HCT116 (cell line): ENCODE data around the gene OPHN1. TPM values are rescaled to one million over a fixed set of nuclear protein-coding genes. Genes with fewer than 3 reads are reported as not detected.

Source experiments
- ATAC-seq: fragments of 200-7000 bp; cut with Tn5 transposase; 2 replicates; pipeline ENCODE4 v1.9.1; 2020; ENCODE audit warnings: mild to moderate bottlenecking, moderate library complexity
- BruUV-seq: library from RNA; stranded (reverse); fragments of 400-500 nt; replicated peaks from 2 replicates; lab custom pipeline; 2021; lab: Mats Ljungman, UMichigan
- CTCF ChIA-PET: fragments of 300-600 bp; sonication (Branson Sonifier 250); formaldehyde crosslinking; loops from one replicate; lab custom pipeline; 2021; ENCODE audit warnings: antibody characterized with exemption; lab: Charles Lee
- POLR2A ChIA-PET: fragments of 300-600, 350-600 bp; sonication (Branson Sonifier 250); formaldehyde crosslinking; loops from one replicate; lab custom pipeline; 2021; ENCODE audit warnings: antibody characterized with exemption; lab: Charles Lee
- RAD21 ChIA-PET, 2 experiments: fragments of 300-600 bp; sonication (Branson Sonifier 250); formaldehyde crosslinking; loops; one replicate each; lab custom pipeline; 2023; ENCODE audit warnings: low total read pairs in 2 of 2; ENCODE audit not compliant: uncharacterized antibody in 2 of 2, unreplicated experiment in 2 of 2, low non-redundant PET in 1 of 2; lab: Charles Lee
- DNase-seq: peaks from one replicate; pipeline ENCODE4 v3.0.0-alpha.2; 2010; ENCODE audit warnings: low read depth, low spot score
- H2AFZ ChIP-seq: fragments of 200-600 bp; shearing (Covaris generic), sonication (generic); 2 replicates; pipeline ENCODE4 v1.6.1; 2017; ENCODE audit warnings: low read depth, mixed run types, mixed read lengths, antibody characterized with exemption, low read length; ENCODE audit not compliant: poor library complexity, severe bottlenecking
- H3K27ac ChIP-seq: 2 replicates; pipeline ENCODE4 v1.5.1; 2012; ENCODE audit warnings: low read depth, low read length
- H3K27me3 ChIP-seq: fragments of 200-600 bp; sonication (generic); 2 replicates; pipeline ENCODE4 v1.6.1; 2016; ENCODE audit warnings: mixed run types, low read length, mixed read lengths; ENCODE audit not compliant: insufficient read depth
- H3K36me3 ChIP-seq, 2 experiments: fragments of 200-500 bp in 1 of 2; fragments of 200-600 bp in 1 of 2; sonication (Bioruptor generic) in 1 of 2; sonication (generic) in 1 of 2; 2 replicates each; pipeline versions ENCODE4 v1.5.1 to v1.6.1; 2014 to 2016; ENCODE audit warnings: low read length in 2 of 2, inconsistent platforms in 1 of 2, mixed read lengths in 1 of 2, mixed run types in 1 of 2; ENCODE audit not compliant: insufficient read depth in 2 of 2, control insufficient read depth in 1 of 2
- H3K4me1 ChIP-seq, 2 experiments: fragments of 200-600 bp in 1 of 2; sonication (generic) in 1 of 2; 2 replicates each; pipeline versions ENCODE4 v1.5.1 to v1.6.1; 2012 to 2017; ENCODE audit warnings: low read length in 2 of 2, inconsistent platforms in 1 of 2, mild to moderate bottlenecking in 1 of 2, mixed read lengths in 1 of 2, mixed run types in 1 of 2, moderate library complexity in 1 of 2; ENCODE audit not compliant: insufficient read depth in 2 of 2, control insufficient read depth in 1 of 2
- H3K4me2 ChIP-seq: fragments of 200-600 bp; sonication (generic); 2 replicates; pipeline ENCODE4 v1.6.1; 2017; ENCODE audit warnings: mixed run types, low read length, mixed read lengths
- H3K4me3 ChIP-seq, 2 experiments: fragments of 200-600 bp in 1 of 2; sonication (generic) in 1 of 2; replicated peaks in 1 of 2; 2 replicates each; pipeline ENCODE4 v1.5.1; 2011 to 2016; ENCODE audit warnings: low read length in 2 of 2, control low read depth in 1 of 2, low read depth in 1 of 2, mild to moderate bottlenecking in 1 of 2, mixed read lengths in 1 of 2, mixed run types in 1 of 2
- H3K79me2 ChIP-seq: fragments of 200-600 bp; sonication (generic); 2 replicates; pipeline ENCODE4 v1.6.1; 2017; ENCODE audit warnings: mild to moderate bottlenecking, mixed run types, low read length, moderate library complexity, mixed read lengths; ENCODE audit not compliant: insufficient read depth
- H3K9ac ChIP-seq: fragments of 200-600 bp; sonication (generic); 2 replicates; pipeline ENCODE4 v1.6.1; 2016; ENCODE audit warnings: low read length, mixed read lengths
- H3K9me2 ChIP-seq: fragments of 200-600 bp; sonication (generic), shearing (Covaris generic); 2 replicates; pipeline ENCODE4 v1.6.1; 2017; ENCODE audit warnings: mixed run types, mild to moderate bottlenecking, moderate library complexity; ENCODE audit not compliant: insufficient read depth
- H3K9me3 ChIP-seq, 2 experiments: fragments of 200-500 bp in 1 of 2; fragments of 200-600 bp in 1 of 2; sonication (Bioruptor generic) in 1 of 2; sonication (generic) in 1 of 2; 2 replicates each; pipeline ENCODE4 v1.6.1; 2014 to 2017; ENCODE audit warnings: low read length in 2 of 2, mixed read lengths in 2 of 2, inconsistent platforms in 1 of 2, low read depth in 1 of 2, mild to moderate bottlenecking in 1 of 2, mixed run types in 1 of 2, moderate library complexity in 1 of 2; ENCODE audit not compliant: control insufficient read depth in 1 of 2, insufficient read depth in 1 of 2
- H4K20me1 ChIP-seq: fragments of 200-600 bp; sonication (generic), shearing (Covaris generic); 2 replicates; pipeline ENCODE4 v1.6.1; 2017; ENCODE audit warnings: mixed run types, mild to moderate bottlenecking, moderate library complexity; ENCODE audit not compliant: insufficient read depth
- CTCF ChIP-seq, 3 experiments: fragments of 200-600 bp in 1 of 3; sonication (generic) in 1 of 3; IDR thresholded peaks in 2 of 3; conservative IDR thresholded peaks in 1 of 3; 2 replicates each; pipeline ENCODE4 v1.5.1; 2012 to 2017; ENCODE audit warnings: low read depth in 2 of 3, low read length in 2 of 3, antibody characterized with exemption in 1 of 3, borderline replicate concordance in 1 of 3, control low read depth in 1 of 3, mild to moderate bottlenecking in 1 of 3, mixed read lengths in 1 of 3, mixed run types in 1 of 3, moderate library complexity in 1 of 3; ENCODE audit not compliant: insufficient read depth in 1 of 3
- EGR1 ChIP-seq: IDR thresholded peaks from 2 replicates; pipeline ENCODE4 v1.6.1; 2012; ENCODE audit warnings: low read depth
- EZH2 ChIP-seq: fragments of 200-600 bp; sonication (generic); IDR thresholded peaks from 2 replicates; pipeline ENCODE4 v1.6.1; 2017; ENCODE audit warnings: antibody characterized with exemption, mixed run types
- FOSL1 ChIP-seq: IDR thresholded peaks from 2 replicates; pipeline ENCODE4 v1.6.1; 2012; ENCODE audit warnings: low read depth
- MAX ChIP-seq: IDR thresholded peaks from 2 replicates; pipeline ENCODE4 v1.6.1; 2012
- POLR2A ChIP-seq: IDR thresholded peaks from 2 replicates; pipeline ENCODE4 v1.7.0; 2011; ENCODE audit warnings: borderline replicate concordance; ENCODE audit not compliant: insufficient read depth, insufficient read length; ENCODE audit errors: extremely low read depth
- RAD21 ChIP-seq: IDR thresholded peaks from 2 replicates; pipeline ENCODE4 v1.6.1; 2012; ENCODE audit warnings: low read depth, mild to moderate bottlenecking
- SIN3A ChIP-seq: IDR thresholded peaks from 2 replicates; pipeline ENCODE4 v1.6.1; 2012; ENCODE audit warnings: low read depth
- SP1 ChIP-seq: IDR thresholded peaks from 2 replicates; pipeline ENCODE4 v1.6.1; 2012; ENCODE audit warnings: low read depth
- SRF ChIP-seq: IDR thresholded peaks from 2 replicates; pipeline ENCODE4 v1.6.1; 2012; ENCODE audit warnings: low read depth
- TCF7L2 ChIP-seq: IDR thresholded peaks from 2 replicates; pipeline ENCODE4 v1.7.0; 2011; ENCODE audit warnings: borderline replicate concordance, inconsistent platforms; ENCODE audit not compliant: insufficient read depth, insufficient read length; ENCODE audit errors: extremely low read depth
- YY1 ChIP-seq: IDR thresholded peaks from 2 replicates; pipeline ENCODE4 v1.6.1; 2011; ENCODE audit warnings: low read length, low read depth, moderate library complexity, mild to moderate bottlenecking; ENCODE audit not compliant: insufficient replicate concordance; ENCODE audit errors: extremely low read depth
- ZFX ChIP-seq: fragments of 450-650 bp; IDR thresholded peaks from 2 replicates; pipeline ENCODE4 v1.6.1; 2017
- ZNF274 ChIP-seq: fragments of 200-500 bp; sonication (Bioruptor generic); IDR thresholded peaks from 2 replicates; pipeline ENCODE4 v1.6.1; 2014; ENCODE audit warnings: mild to moderate bottlenecking, low read depth, low read length, inconsistent platforms
- intact Hi-C: fragments of 100-400 bp; cut with micrococcal nuclease; formaldehyde crosslinking; loops from 2 replicates; pipeline ENCODE4 v1.10.0; 2022
- total RNA-seq: library from RNA; stranded (reverse); gene quantifications from one replicate; pipeline ENCODE4 v1.2.1, GENCODE V29; 2021; ENCODE audit not compliant: unreplicated experiment
- TF ChIP-seq, protein P1 (sequence below): IDR thresholded peaks from 2 replicates; pipeline ENCODE4 v1.6.1; 2011; ENCODE audit warnings: mild to moderate bottlenecking, low read length, moderate library complexity; ENCODE audit not compliant: insufficient replicate concordance; ENCODE audit errors: extremely low read depth

Gene OPHN1
- total RNA-seq, 1 experiment from 2014 or later = 2.9 TPM

DNA sequence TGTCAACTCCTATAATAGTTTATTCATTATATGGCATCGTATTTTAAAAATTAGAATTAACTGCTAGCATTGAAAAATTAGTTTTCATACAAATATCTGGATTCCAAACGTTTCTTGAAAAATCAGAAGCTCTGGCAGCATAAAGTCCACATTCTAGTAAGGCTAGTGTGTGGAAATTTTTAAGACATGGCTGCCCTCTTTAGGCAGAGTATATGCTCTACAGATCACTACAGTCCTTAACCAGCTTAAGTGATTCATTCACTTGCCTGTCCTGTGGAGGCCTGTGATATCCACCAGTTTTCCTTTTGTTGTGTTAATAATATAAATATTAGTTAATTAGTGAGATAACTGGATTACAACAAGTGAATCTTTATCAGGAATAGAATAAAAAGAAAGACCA, 287.2 kb downstream of the OPHN1 start:
- Histone ChIP-seq H3K79me2 (no peaks in the 10 kb centered on the region), H2AFZ (no peak overlapping the region), H3K27me3 (no peaks in the 10 kb centered on the region), H3K4me1 (no peaks in the 10 kb centered on the region), H4K20me1 (no peaks in the 10 kb centered on the region), H3K9me3 (no peaks in the 10 kb centered on the region), H3K27ac (no peak overlapping the region), H3K4me3 (no peak overlapping the region), H3K36me3 (no peaks in the 10 kb centered on the region), H3K9me2 (no peaks in the 10 kb centered on the region), H3K9ac (no peak overlapping the region), H3K4me2 (no peak overlapping the region)
- ATAC-seq (peak; percentile 86), DNase-seq (peak; percentile 10)
- TF ChIP-seq MAX (no peak), ZNF274 (no peak), SP1 (no peak), TCF7L2 (no peak), EZH2 (no peak), CTCF (IDR thresholded peaks at IDR 0.05 in 2 of 3, conservative IDR thresholded peaks at IDR 0.05 in 1 of 3; ENCODE audit: borderline replicate concordance in 1 of 3, insufficient read depth in 1 of 3, low read depth in 2 of 3, low read length in 2 of 3) (peak; percentile 7 to 29 (median 14); a peak in 2 of 6 replicates), SRF (no peak), YY1 (no peak), ZFX (no peak), EGR1 (no peak), FOSL1 (no peak), POLR2A (no peak), SIN3A (no peak), RAD21 (peak; percentile 32; the same call in 1 of the 2 replicates)
- TF ChIP-seq, protein P1, sequence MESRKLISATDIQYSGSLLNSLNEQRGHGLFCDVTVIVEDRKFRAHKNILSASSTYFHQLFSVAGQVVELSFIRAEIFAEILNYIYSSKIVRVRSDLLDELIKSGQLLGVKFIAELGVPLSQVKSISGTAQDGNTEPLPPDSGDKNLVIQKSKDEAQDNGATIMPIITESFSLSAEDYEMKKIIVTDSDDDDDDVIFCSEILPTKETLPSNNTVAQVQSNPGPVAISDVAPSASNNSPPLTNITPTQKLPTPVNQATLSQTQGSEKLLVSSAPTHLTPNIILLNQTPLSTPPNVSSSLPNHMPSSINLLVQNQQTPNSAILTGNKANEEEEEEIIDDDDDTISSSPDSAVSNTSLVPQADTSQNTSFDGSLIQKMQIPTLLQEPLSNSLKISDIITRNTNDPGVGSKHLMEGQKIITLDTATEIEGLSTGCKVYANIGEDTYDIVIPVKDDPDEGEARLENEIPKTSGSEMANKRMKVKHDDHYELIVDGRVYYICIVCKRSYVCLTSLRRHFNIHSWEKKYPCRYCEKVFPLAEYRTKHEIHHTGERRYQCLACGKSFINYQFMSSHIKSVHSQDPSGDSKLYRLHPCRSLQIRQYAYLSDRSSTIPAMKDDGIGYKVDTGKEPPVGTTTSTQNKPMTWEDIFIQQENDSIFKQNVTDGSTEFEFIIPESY = no peak
- intact Hi-C loops = loop anchor here (5.0 to 10.0 kb wide), 2 partner anchors 129 to 591 kb away; no protein-coding TSS in a partner anchor
- POLR2A ChIA-PET = no interaction called here
- RAD21 ChIA-PET = interaction anchor here in 1 of 2 experiments (0.8 kb wide), 1 partner anchor 128 kb away, joined by 3 read pairs; no protein-coding TSS in a partner anchor
- CTCF ChIA-PET = interaction anchor here (2.7 kb wide), 1 partner anchor 128 kb away, joined by 21 read pairs; no protein-coding TSS in a partner anchor
- BruUV-seq = no TSS peak
